OCI-LY3 (cell line): Measurements from ENCODE around the gene ACOT7.

Source experiments
- H2AFZ ChIP-seq: fragments of 200-600, 300-600 bp; shearing (Covaris generic); 2 replicates; pipeline ENCODE4 v1.6.0; 2014; ENCODE audit warnings: antibody characterized with exemption, low read depth, low read length
- H3K27ac ChIP-seq: fragments of 200-600, 300-600 bp; sonication (generic); 2 replicates; pipeline ENCODE4 v1.5.1; 2014; ENCODE audit warnings: mild to moderate bottlenecking, low read length, moderate library complexity, mixed read lengths
- H3K27me3 ChIP-seq: fragments of 200-600, 300-600 bp; sonication (generic); 2 replicates; pipeline ENCODE4 v1.6.1; 2014; ENCODE audit warnings: low read depth, low read length, mixed read lengths
- H3K36me3 ChIP-seq: fragments of 200-600, 300-600 bp; sonication (generic); replicated peaks from 2 replicates; pipeline ENCODE3; 2014; ENCODE audit warnings: low read depth, low read length, mixed read lengths
- H3K4me1 ChIP-seq: fragments of 300-600, 200-600 bp; sonication (generic); 2 replicates; pipeline ENCODE4 v1.6.1; 2014; ENCODE audit warnings: low read length, mixed read lengths
- H3K4me2 ChIP-seq: fragments of 200-600, 300-600 bp; sonication (generic); 2 replicates; pipeline ENCODE4 v1.6.1; 2014; ENCODE audit warnings: low read length, mixed read lengths
- H3K4me3 ChIP-seq: fragments of 300-600, 200-600 bp; sonication (generic); 2 replicates; pipeline ENCODE4 v1.5.1; 2014; ENCODE audit warnings: antibody characterized with exemption, mild to moderate bottlenecking, low read length, moderate library complexity
- H3K79me2 ChIP-seq: fragments of 300-600, 200-600 bp; shearing (Covaris generic); 2 replicates; pipeline ENCODE4 v1.6.1; 2014; ENCODE audit warnings: mild to moderate bottlenecking, low read length, mixed read lengths
- H3K9ac ChIP-seq: fragments of 300-600, 200-600 bp; shearing (Covaris generic); 2 replicates; pipeline ENCODE4 v1.6.0; 2014; ENCODE audit warnings: mild to moderate bottlenecking, low read length, moderate library complexity
- H3K9me3 ChIP-seq: fragments of 200-600, 300-600 bp; shearing (Covaris generic); 2 replicates; pipeline ENCODE4 v1.6.1; 2014; ENCODE audit warnings: low read length, mixed read lengths; ENCODE audit not compliant: insufficient read depth
- H4K20me1 ChIP-seq: fragments of 200-600, 300-600 bp; sonication (generic); 2 replicates; pipeline ENCODE4 v1.6.1; 2016; ENCODE audit warnings: low read length, mixed read lengths; ENCODE audit not compliant: insufficient read depth
- CTCF ChIP-seq: fragments of 200-600, 300-600 bp; sonication (generic); IDR thresholded peaks from 2 replicates; pipeline ENCODE4 v1.5.1; 2014; ENCODE audit warnings: antibody characterized with exemption, low read length, low read depth
- EZH2phosphoT487 ChIP-seq: fragments of 200-600 bp; shearing (Covaris generic); IDR thresholded peaks from 2 replicates; pipeline ENCODE4 v1.6.1; 2018; ENCODE audit warnings: antibody characterized with exemption, mixed run types, low read depth

ACOT7 gene

GRCh38 chr1:6417961-6418667 is 24.5 kb upstream of the ACOT7 start:
- Histone ChIP-seq H3K4me2 (no peak overlapping the region), H3K36me3 (no peaks in the 10 kb centered on the region), H3K9ac (no peak overlapping the region), H3K9me3 (no peaks in the 10 kb centered on the region), H4K20me1 (no peaks in the 10 kb centered on the region), H3K79me2 (no peaks in the 10 kb centered on the region), H2AFZ (no peak overlapping the region), H3K4me1 (peaks cover 5% of the 10 kb centered on the region; the same call in 1 of the 2 replicates), H3K27me3 (no peaks in the 10 kb centered on the region), H3K27ac (no peak overlapping the region), H3K4me3 (no peak overlapping the region)
- TF ChIP-seq EZH2phosphoT487 (no peak), CTCF (no peak)

- Histone ChIP-seq H3K27me3 (no peaks in the 10 kb centered on the region), H3K36me3 (no peaks in the 10 kb centered on the region), H3K4me2 (no peak overlapping the region), H2AFZ (no peak overlapping the region), H3K27ac (no peak overlapping the region), H3K9me3 (no peaks in the 10 kb centered on the region), H3K4me3 (no peak overlapping the region), H3K79me2 (no peaks in the 10 kb centered on the region), H3K4me1 (peaks cover 5% of the 10 kb centered on the region; the same call in 1 of the 2 replicates), H4K20me1 (no peaks in the 10 kb centered on the region), H3K9ac (no peak overlapping the region)
- TF ChIP-seq EZH2phosphoT487 (no peak), CTCF (no peak)
Observed at GRCh38 chr1:6416906-6417305, 23.3 kb upstream of the ACOT7 start.

- Histone ChIP-seq H3K79me2 (no peaks in the 10 kb centered on the region), H3K4me2 (no peak overlapping the region), H4K20me1 (no peaks in the 10 kb centered on the region), H3K27me3 (no peaks in the 10 kb centered on the region), H3K27ac (no peak overlapping the region), H3K4me3 (no peak overlapping the region), H3K36me3 (no peaks in the 10 kb centered on the region), H2AFZ (no peak overlapping the region), H3K9me3 (no peaks in the 10 kb centered on the region), H3K4me1 (peaks cover 5% of the 10 kb centered on the region; the same call in 1 of the 2 replicates), H3K9ac (no peak overlapping the region)
- no peak for TF ChIP-seq CTCF
- TF ChIP-seq EZH2phosphoT487, result no peak
Observed at GRCh38 chr1:6416295-6416656, 22.7 kb upstream of the ACOT7 start.

- no peak overlapping the region for H2AFZ ChIP-seq
- H3K9ac ChIP-seq, result peak overlapping the region; percentile 13; the same call in 1 of the 2 replicates
- H3K9me3 ChIP-seq, result no peaks in the 10 kb centered on the region
- no peak for TF ChIP-seq CTCF
- TF ChIP-seq EZH2phosphoT487, result no peak
- H3K27ac ChIP-seq, result no peak overlapping the region
- no peaks in the 10 kb centered on the region for H3K79me2 ChIP-seq
- H3K4me3 ChIP-seq, result peak overlapping the region; percentile 68
- H3K36me3 ChIP-seq, result no peaks in the 10 kb centered on the region
- H3K4me2 ChIP-seq, result peak overlapping the region; percentile 85
- no peaks in the 10 kb centered on the region for H3K27me3 ChIP-seq
- H3K4me1 ChIP-seq, result peaks cover 5% of the 10 kb centered on the region; the same call in 1 of the 2 replicates
- no peaks in the 10 kb centered on the region for H4K20me1 ChIP-seq
Observed at GRCh38 chr1:6414881-6415626, 21.5 kb upstream of the ACOT7 start.
